Cerebellar nuclear complex (tissue), 1 donor: ENCODE data around the gene TTC7B.

Experiments used
- DNase-seq, 2 experiments: peaks; one replicate each; lab custom pipeline; 2025; lab: John Stamatoyannopoulos, UW

Gene TTC7B

DNA sequence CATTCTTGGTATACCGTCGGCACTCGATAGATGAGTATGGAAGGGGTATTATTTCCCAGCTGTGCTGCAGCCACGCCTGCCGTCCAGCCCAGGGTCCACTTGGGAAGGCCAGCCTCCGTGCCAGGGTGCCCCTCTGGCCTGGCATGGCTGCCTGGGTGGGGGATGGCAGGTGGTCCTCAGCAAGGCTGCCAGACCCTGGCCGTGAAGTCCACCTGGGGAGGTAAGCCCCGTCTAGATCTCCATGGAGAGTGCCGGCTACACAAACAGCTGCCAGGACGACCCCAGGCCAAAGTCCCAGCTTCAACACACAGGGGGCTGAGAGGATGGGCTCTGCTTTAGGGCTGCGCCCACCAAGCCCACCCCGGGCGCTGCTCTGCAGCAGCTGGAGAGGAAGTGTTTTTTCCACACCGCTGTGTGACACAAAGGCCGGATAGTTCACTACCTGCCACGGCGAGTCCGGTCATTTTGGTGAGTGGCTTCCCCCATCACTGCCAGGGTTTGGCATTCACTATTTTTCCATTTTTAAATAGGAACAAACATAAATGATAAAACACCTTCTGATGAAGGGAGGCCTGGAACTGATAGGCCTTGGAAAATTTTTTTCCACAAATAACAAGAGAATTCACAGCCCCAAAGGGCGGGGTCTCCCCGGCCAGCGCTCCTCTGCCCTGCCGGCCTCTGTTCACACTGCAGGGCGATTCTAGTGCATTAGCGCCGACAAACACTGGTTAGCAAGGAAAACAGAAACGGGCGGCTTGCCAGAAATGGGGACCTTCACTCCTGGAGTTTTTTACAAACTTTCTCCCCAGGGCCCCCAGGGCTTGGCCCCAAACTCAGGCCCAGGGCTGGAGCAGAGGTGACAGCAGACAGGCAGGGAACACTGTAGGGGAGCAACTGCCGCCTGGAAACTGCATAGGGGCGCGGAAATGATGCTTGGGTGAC is 257.9 kb downstream of the TTC7B start:
- no peak for DNase-seq

- DNase-seq, result no peak
Measured at GRCh38 chr14:90557516-90557915, 258.7 kb downstream of the TTC7B start.

DNA sequence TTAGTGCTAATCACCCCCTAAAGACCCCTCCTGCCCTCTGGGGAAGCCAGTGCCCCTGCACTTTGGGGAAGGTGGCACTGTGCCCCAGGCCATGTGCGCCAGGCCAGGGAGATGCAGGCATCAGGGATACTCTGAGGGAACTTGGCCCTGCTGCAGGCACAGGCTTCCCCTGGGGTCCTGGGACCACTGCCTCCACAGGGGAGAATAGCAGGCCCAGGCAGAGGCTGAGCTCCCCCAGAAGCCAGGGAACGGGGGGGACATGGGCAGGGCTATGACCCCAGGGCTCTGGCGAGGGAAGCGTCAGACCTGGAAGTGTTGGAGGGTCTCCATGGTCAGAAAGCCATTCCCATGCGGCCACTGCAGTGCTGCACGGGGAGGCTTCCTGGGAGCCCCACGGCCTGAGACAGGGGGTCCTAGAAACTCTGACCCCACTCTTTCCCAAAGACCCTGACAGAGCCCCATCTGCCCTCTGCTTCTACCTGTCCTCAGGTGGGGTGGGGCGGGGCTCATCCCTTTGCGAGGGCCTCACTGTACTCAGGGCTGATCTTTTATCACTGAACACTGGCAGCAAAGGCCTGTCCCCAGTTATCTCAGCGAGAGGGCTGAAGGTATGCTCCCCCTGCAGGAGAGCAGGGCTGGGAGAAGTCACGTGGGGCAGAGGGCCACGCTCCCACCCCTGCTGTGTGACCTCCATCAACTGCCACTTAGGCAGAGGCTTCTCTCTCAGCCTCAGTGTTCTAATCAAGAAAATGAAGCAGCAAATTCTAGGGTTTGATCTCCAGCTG is 259.4 kb downstream of the TTC7B start:
- no peak for DNase-seq

DNA sequence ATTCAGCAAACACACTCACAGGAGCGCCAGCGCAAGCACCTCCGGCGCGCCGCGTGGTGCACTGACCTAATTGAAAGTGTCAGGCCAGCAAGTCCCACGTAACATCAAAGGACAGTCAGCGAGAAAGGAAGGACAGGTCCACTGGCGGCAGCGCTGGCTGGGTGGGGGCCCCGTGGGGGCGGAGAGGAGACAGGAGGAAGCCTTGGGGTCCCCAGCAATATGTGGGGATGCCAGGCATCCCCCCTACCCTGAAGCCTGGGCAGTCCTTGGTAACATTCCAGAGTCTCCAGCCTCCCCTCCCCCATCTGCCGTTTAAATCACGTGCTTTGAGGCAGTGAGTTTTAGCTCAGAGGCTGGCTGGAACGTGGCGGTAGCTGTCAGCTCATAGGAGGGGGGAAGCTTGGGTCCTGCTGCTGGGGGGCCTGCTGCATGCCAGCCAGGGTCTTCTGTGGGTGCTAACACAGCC is 260.2 kb downstream of the TTC7B start:
- DNase-seq, result peak; percentile 57 to 79

GRCh38 chr14:90555126-90556011 is 260.9 kb downstream of the TTC7B start:
- DNase-seq, result no peak

DNA sequence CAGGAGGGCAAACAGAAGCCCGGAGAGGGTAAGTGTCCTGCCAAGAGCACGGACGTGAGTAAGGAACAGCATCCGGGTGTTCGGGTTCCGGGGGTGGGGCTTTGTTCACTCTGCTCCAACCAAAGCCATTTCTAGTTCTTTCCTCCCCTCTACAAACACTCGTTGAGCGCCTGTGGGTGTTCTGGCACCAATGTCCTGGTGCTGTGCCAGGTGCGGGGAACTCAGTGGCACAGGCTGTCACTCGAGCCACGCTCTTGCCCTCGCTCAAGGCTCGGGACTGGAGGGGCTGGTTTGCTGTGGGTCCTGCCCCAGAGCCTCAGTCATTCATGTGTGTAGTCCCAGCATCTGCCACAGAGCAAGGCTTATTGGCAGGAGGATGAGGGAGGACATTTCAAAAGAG is 261.9 kb downstream of the TTC7B start:
- peak; percentile 48 to 61 for DNase-seq

- DNase-seq, result no peak
Measured at GRCh38 chr14:90553921-90554336, 262.3 kb downstream of the TTC7B start.

- DNase-seq, result no peak
Measured at GRCh38 chr14:90553298-90553920, 262.8 kb downstream of the TTC7B start.

GRCh38 chr14:90552465-90553297 is 263.5 kb downstream of the TTC7B start:
- no peak for DNase-seq

GRCh38 chr14:90551733-90552464 is 264.3 kb downstream of the TTC7B start:
- DNase-seq, result no peak

DNA sequence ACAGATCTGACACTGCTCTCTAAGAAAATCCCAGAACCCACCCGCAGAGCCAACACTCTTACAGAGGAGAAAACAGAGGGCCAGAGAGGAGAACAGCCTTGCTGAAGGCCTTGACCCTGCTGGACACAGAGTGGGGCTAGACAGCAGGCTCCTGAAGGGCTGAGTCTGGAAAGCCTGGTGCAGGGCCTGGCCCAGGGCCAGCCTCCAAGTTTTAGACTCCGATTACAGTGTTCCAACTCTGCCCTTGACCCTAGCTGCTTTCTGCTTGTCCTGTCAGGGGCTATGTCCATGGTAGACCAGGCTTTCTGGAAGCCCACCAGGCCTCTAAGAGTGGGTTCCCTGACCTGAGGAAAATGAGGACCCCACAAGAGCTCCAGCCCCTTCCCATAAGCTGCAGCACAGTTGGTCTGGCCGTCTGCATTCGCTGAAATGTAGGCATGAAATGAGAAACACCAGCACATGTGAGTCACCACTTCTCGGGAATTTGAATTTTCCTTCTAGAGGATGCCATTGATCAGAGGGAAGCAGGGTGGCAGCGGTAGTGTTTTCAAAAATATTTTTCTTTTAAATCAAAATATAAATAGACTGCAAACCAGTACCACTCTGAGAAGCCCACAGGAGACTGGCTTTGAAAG is 265.0 kb downstream of the TTC7B start:
- DNase-seq, result no peak

GRCh38 chr14:90549794-90550641 is 266.2 kb downstream of the TTC7B start:
- DNase-seq, result no peak

DNA sequence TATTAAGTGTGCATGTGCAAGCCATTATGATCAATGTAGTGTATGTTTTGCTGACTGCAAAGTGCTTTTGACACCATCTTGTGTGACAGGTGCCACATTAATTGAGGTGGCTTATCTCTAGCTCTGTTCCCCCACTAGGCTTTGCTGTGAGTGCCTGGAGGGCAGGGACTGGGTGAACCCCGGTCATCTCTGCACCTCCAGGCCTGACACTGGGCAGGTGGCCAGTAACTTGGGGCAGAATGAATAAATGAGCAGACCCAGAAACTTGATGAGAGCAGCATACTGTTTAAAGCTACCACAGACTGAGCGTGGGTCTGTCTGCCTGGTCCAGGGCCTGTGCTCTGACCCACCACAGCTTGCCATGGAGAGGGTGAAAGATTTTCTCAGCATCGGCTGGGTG is 267.8 kb downstream of the TTC7B start:
- DNase-seq, result no peak

GRCh38 chr14:90547968-90548367 is 268.3 kb downstream of the TTC7B start:
- no peak for DNase-seq

DNA sequence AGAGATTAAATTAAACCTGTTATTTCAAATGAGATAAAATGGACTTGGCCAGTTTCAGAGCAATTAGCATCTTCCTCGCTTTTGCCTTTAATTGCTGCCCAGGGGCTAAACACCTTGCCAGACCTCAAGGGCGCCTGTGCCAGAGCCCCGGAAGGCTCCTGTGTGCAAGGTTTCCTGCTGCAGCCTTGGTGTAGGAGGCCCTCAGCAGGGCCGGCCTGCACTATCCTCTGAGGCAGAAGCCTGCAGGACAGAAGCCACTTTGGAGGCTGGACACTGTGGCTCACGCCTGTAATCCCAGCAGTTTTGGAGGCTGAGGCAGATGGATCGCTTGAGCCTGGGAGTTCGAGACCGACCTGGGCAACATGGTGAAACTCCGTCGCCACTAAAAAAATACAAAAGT is 269.0 kb downstream of the TTC7B start:
- DNase-seq, result no peak

DNA sequence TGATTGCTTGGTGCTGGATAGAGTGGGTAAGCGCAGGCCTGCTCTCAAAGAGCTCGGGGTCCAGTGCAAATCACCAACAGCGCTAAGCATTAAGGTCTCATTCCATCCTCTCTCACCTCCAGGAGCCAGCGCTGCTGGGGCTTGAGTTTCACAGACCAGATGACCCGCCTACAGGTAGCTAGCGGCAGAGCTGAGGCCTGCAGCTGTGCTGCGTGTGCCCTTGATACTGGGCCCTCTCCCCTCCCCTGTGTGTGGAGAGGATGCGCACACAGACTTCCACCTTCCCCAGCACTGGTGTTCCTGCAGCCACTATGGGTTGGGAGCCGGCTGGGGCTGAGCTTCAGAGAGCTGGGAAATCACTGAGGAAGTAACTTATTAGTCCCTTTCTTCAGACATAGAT is 269.5 kb downstream of the TTC7B start:
- DNase-seq, result no peak

GRCh38 chr14:90545966-90546751 is 270.1 kb downstream of the TTC7B start:
- no peak for DNase-seq

DNA sequence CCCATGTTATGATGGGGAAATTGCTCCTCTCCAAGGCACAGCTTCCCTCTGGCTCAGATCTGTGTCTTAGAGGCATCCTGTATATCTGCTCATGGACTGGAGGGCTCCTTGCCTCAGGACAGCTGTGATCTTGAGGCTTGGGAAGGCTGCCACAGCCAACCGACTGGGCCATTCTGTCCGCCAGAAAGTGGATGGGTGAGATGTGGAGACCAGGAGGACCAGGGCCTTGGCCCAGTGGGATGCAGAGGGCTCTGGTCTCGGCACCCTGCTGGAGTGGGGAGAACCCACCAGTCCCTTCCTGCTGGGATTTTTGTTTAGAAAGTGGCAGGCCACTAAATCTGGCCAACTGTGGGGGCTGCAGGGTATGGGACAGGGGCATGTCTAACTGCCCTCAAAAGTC is 270.8 kb downstream of the TTC7B start:
- no peak for DNase-seq
